Measurements from ENCODE around the gene KRT36.

Gene KRT36

GRCh38 chr17:41439375-41439774, 50.3 kb downstream of the KRT36 start:
- DNase-seq (ENCODE audit: low read depth) = no peak

GRCh38 chr17:41437769-41438168, 51.9 kb downstream of the KRT36 start:
- DNase-seq (ENCODE audit: low read depth) = no peak

GRCh38 chr17:41437254-41437653, 52.5 kb downstream of the KRT36 start:
- no peak for DNase-seq (ENCODE audit: low read depth)
